RWPE2 (cell line): ENCODE results near the gene CEP104.

ENCODE experiments used
- ATAC-seq: fragments of 200-7000 bp; cut with Tn5 transposase; 3 replicates; pipeline ENCODE4 v1.9.1; 2021; ENCODE audit warnings: low read depth
- DNase-seq: peaks from one replicate; pipeline ENCODE4 v3.0.0-alpha.2; 2020; ENCODE audit warnings: low spot score
- H3K27ac ChIP-seq: fragments of 450-650 bp; 2 replicates; pipeline ENCODE4 v1.5.1; 2017; ENCODE audit warnings: mild to moderate bottlenecking; ENCODE audit not compliant: poor library complexity, severe bottlenecking
- H3K27me3 ChIP-seq: fragments of 250-450 bp; sonication (Bioruptor Pico); 2 replicates; pipeline ENCODE4 v1.5.1; 2021; ENCODE audit warnings: mild to moderate bottlenecking, moderate library complexity; ENCODE audit not compliant: insufficient read depth, poor library complexity, severe bottlenecking
- H3K36me3 ChIP-seq: fragments of 250-450 bp; sonication (Bioruptor Pico); 2 replicates; pipeline ENCODE4 v1.5.1; 2020; ENCODE audit warnings: low read depth, mild to moderate bottlenecking, moderate library complexity
- H3K4me1 ChIP-seq: fragments of 250-450 bp; sonication (Bioruptor Pico); 2 replicates; pipeline ENCODE4 v1.5.1; 2021; ENCODE audit warnings: mild to moderate bottlenecking, moderate library complexity; ENCODE audit not compliant: insufficient read depth, poor library complexity, severe bottlenecking
- H3K4me3 ChIP-seq: fragments of 250-450 bp; sonication (Bioruptor Pico); 2 replicates; pipeline ENCODE4 v1.5.1; 2021; ENCODE audit warnings: mild to moderate bottlenecking, moderate library complexity; ENCODE audit not compliant: severe bottlenecking
- H3K9me3 ChIP-seq: fragments of 250-450 bp; sonication (Bioruptor Pico); 2 replicates; pipeline ENCODE4 v1.5.1; 2021; ENCODE audit warnings: mild to moderate bottlenecking, moderate library complexity; ENCODE audit not compliant: severe bottlenecking
- CTCF ChIP-seq: fragments of 450-650 bp; IDR thresholded peaks from one replicate; pipeline ENCODE4 v1.5.1; 2017; ENCODE audit warnings: mild to moderate bottlenecking, moderate library complexity; ENCODE audit not compliant: poor library complexity, severe bottlenecking

CEP104 gene

GRCh38 chr1:3856923-3857790, at the start of gene CEP104, which contains the start of gene DFFB:
Gene CEP104, minus strand, starts transcription at chr1:3857211. Its CDS starts 4,804 bp downstream, at chr1:3852407.
Gene DFFB, plus strand, starts transcription at chr1:3857476. Its CDS starts 128 bp downstream, at chr1:3857604.
- Histone ChIP-seq H3K4me3 (peak within 1 kb of the TSS; percentile 85), H3K36me3 (no peaks in the 10 kb centered on the region; the same call in 1 of the 2 replicates), H3K4me1 (no peaks in the 10 kb centered on the region), H3K27me3 (no peaks in the 10 kb centered on the region), H3K9me3 (no peaks in the 10 kb centered on the region), H3K27ac (peak within 1 kb of the TSS; percentile 3)
- DNase-seq = peak; percentile 98
- peak; percentile 72 for TF ChIP-seq CTCF
- peak; percentile 92 for ATAC-seq

GRCh38 chr1:3906672-3907020, 49.6 kb upstream of the CEP104 start:
- DNase-seq = peak; percentile 51
- Histone ChIP-seq H3K4me3 (no peak overlapping the region), H3K9me3 (no peaks in the 10 kb centered on the region), H3K27me3 (no peaks in the 10 kb centered on the region), H3K4me1 (no peaks in the 10 kb centered on the region), H3K36me3 (no peaks in the 10 kb centered on the region), H3K27ac (no peak overlapping the region)
- TF ChIP-seq CTCF = no peak
- ATAC-seq = no peak

GRCh38 chr1:3905953-3906671, 49.1 kb upstream of the CEP104 start:
- peak; percentile 38 for DNase-seq
- H3K27me3 ChIP-seq = no peaks in the 10 kb centered on the region
- no peak overlapping the region for H3K27ac ChIP-seq
- H3K4me1 ChIP-seq = no peaks in the 10 kb centered on the region
- no peaks in the 10 kb centered on the region for H3K36me3 ChIP-seq
- H3K4me3 ChIP-seq = no peak overlapping the region
- no peaks in the 10 kb centered on the region for H3K9me3 ChIP-seq
- no peak for ATAC-seq
- no peak for TF ChIP-seq CTCF

- no peak for ATAC-seq
- no peaks in the 10 kb centered on the region for H3K27me3 ChIP-seq
Observed at GRCh38 chr1:3905266-3905952, 48.4 kb upstream of the CEP104 start.

More at GRCh38 chr1:3905266-3905952, 48.4 kb upstream of the CEP104 start:
- TF ChIP-seq CTCF = no peak
- Histone ChIP-seq H3K4me1 (no peaks in the 10 kb centered on the region), H3K4me3 (no peak overlapping the region), H3K27ac (no peak overlapping the region), H3K9me3 (no peaks in the 10 kb centered on the region), H3K36me3 (no peaks in the 10 kb centered on the region)
- peak; percentile 40 for DNase-seq
